GM18951 (cell line): Measurements from ENCODE around the gene RGS6.

Experiments
- POLR2A ChIP-seq: IDR thresholded peaks from 4 replicates; pipeline ENCODE4 v1.6.1; 2011; ENCODE audit warnings: mild to moderate bottlenecking; ENCODE audit not compliant: insufficient read length, insufficient read depth; ENCODE audit errors: extremely low read depth
- in situ Hi-C: fragments of 300-500 bp; cut with MboI; formaldehyde crosslinking; loops from one replicate; pipeline ENCODE4 v1.12.0; 2022; ENCODE audit warnings: low sequenced_read_pairs, mixed read lengths, inconsistent platforms; ENCODE audit not compliant: unreplicated experiment

RGS6 gene

DNA sequence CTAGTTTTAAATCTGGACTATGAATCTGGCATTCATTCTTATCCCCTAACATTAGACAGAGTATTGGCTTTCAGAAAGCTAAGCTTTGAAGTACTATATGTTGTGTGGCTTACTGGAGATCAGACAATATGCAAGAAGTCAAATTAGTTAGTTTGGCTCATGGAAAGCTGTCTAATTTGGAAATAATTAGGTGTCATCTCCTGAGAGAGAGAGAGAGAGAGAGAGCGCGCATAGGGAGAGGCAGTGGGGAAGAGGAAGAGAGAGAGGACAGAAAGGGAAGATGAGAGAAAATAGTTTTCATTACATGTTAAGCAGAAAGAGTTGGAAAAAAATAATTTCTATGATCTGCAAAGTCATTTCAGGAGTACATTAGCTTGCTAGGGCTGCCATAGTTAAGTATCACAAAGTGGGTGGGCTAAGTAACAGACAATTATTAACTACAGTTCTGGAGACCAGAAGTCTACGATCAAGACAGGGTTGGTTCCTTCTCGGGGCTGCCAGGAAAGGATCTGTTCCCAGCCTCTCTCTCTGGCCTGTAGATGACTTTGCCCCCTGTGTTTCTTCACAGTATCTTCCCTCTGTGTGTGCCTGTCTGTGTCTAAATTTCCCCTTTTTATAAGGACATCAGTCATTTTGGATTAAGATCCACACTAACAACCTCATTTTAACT, 404.2 kb downstream of the RGS6 start:
- no peak for TF ChIP-seq POLR2A
- in situ Hi-C loops: no loop called here

DNA sequence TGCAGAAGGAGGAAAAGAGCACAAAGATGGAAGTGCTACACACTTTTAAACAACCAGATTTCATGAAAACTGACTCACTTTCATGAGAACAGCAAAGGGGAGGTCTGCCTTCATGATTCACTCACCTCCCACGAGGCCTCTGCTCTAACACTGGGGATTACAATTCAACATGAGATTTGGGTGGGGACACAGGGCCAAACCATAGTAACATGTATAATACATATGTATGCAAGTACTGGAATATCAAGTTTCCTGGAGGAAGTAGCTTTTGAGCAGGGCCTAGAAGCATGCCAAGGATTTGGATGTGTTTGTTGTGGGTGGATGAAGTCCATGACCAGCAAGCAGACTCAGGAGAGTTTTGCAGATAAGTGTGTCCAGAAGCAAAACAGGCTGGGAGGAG, 409.0 kb downstream of the RGS6 start:
- in situ Hi-C loops: no loop called here
- TF ChIP-seq POLR2A: no peak

GRCh38 chr14:72341686-72342085, 409.5 kb downstream of the RGS6 start:
- in situ Hi-C loops: no loop called here
- TF ChIP-seq POLR2A: no peak

DNA sequence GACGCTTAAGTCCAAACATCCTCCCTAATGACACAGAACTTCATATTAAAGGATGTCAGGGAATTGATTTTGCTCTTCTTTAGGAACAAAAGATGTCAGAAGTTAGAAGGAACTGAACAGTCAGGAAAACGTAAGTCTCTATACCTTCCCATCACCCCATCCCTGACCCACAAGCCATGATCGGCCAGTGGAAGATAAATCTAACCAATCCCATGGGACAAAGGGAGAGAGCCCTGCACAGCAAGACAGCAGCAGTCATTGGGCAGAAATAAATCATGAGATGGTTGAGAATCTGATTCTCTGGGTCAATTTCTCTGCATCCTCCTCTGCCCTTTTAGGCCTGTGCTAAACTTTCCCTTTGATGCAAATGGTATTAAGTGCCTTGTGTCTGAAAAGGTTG, 414.9 kb downstream of the RGS6 start:
- in situ Hi-C loops: no loop called here
- no peak for TF ChIP-seq POLR2A

DNA sequence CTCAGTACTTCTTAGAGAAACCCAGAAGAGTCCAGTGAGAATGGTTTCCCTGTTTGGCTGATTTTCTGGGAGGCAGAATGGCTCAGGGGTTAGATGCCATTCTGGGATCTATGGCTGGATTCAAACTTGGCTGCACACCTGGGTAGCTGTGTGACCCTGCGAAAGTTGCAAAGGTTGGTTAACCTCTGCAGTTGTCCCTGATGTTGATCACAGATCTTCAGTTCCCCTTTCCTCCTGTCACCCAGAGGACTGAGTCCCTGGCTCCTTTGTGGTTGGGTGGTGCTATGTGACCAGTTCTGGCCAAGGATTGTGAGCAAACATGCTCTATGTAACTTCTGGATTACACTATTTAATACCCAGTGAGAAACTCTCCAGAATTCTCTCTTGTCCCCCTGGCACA, 418.0 kb downstream of the RGS6 start:
- TF ChIP-seq POLR2A: no peak

DNA sequence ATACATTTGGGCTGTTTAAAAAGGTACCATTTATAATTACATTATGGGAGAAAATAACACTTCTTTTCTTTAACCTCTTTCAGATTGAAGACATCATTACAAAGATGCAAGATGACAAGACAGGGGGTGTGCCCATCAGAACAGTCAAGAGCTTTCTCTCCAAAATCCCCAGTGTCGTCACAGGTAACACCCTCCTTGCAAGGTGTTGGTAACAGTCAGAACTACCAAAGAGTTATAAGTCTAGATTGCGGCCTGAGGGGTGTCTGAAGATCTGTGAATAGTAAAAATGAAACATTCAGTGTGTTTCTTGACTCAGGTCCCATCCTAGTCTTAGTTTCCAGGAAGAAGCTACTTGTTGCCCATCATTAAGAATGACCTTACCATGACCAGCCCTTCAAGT, 419.8 kb downstream of the RGS6 start:
- no peak for TF ChIP-seq POLR2A
- in situ Hi-C loops: no loop called here

More for the DNA sequence above, 418.0 kb downstream of the RGS6 start:
- in situ Hi-C loops: no loop called here

DNA sequence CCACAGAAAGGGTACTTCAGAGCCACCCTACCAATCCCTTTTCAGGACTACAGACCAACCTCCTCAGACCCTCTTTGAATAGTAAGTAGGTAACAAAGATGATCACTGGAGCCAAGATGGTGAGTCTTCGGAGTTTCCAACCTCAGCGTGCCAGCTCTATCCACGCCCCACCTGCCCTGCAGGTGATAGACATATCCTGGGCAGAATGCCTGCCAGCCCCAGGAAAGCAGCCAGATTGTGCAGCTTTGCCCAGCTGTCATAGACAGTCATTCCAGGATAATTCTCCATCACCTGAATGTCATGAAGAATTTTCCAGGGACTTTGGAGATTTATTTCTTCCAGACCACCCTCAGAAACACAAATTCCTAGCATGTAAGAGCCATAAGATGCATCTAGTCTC, 434.4 kb downstream of the RGS6 start:
- TF ChIP-seq POLR2A: no peak
- in situ Hi-C loops: no loop called here

DNA sequence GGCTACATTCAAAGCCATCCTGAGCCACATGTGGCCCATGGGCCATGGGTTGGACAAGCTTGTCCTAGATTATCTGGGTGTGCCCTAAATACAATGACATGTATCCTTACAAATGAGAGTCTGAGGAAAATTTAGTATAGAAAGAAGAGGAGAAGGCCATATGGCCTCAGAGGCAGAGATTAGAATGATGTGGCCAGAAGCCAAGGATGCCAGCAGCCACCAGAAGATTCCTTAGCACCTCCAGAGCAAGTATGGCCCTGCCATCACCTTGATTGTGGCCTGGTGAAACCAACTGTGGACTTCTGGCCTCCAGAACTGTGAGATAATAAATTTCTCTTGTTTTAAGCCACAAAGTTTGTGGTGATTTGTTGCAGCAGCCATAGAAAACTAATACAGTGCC, 436.9 kb downstream of the RGS6 start:
- in situ Hi-C loops: no loop called here
- no peak for TF ChIP-seq POLR2A

DNA sequence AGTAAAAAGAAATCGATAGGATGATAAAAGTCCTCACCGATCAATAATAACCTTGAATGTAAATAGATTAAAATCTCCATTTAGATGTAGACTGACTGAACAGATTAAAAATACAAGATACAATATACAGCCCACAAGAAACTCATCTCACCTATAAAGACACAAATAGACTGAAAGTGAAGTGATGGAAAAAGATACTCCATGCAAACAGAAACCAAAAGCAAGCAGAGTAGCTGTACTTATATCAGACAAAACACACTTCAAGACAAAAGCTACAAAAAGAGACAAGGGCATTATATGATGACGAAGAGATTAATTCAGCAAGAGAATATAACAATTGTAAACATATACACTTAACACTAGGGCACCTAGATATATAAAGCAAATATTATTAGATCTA, 444.8 kb downstream of the RGS6 start:
- in situ Hi-C loops: no loop called here
- no peak for TF ChIP-seq POLR2A

- in situ Hi-C loops: no loop called here
- no peak for TF ChIP-seq POLR2A
Observed at GRCh38 chr14:72380456-72380855, 448.2 kb downstream of the RGS6 start.

GRCh38 chr14:72383865-72384264, 451.6 kb downstream of the RGS6 start:
- TF ChIP-seq POLR2A: no peak
- in situ Hi-C loops: no loop called here

DNA sequence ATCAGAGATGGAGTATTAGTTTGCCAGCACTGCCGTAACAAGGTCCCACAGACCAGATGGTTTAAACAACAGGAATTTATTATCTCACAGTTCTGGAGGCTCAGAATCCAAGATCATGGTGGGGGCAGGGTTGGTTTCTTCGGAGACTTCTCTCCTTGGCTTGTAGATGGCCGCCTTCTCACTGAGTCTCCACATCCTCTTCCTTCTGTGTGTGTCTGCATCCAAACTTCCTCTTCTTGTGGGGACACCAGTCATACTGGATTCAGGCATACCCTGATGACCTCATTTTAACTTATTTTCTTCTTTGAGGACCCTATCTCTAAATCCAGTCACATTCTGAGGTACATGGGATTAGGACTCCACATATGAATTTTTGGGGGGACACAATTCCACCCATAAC, 455.5 kb downstream of the RGS6 start:
- TF ChIP-seq POLR2A: no peak
- in situ Hi-C loops: no loop called here

DNA sequence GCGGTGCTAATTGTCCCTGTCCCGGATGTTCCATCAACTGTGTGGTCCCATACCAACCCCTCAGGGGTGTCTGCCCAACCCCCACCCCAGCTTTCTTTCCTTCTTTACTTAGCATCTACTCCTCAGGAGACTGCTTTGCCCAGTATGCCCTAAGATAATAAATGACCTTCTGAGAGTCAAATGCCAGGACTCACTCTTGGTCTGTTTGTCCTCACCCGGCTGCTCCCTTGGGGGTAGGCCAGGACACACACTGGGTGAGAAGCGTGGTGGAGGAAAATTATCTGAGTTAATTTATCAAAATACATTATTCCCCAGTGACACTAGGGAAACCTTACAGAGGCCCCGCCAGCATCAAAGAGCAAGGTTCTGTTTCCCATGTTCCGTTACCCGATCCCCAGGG, 457.0 kb downstream of the RGS6 start:
- in situ Hi-C loops: no loop called here
- TF ChIP-seq POLR2A: no peak

DNA sequence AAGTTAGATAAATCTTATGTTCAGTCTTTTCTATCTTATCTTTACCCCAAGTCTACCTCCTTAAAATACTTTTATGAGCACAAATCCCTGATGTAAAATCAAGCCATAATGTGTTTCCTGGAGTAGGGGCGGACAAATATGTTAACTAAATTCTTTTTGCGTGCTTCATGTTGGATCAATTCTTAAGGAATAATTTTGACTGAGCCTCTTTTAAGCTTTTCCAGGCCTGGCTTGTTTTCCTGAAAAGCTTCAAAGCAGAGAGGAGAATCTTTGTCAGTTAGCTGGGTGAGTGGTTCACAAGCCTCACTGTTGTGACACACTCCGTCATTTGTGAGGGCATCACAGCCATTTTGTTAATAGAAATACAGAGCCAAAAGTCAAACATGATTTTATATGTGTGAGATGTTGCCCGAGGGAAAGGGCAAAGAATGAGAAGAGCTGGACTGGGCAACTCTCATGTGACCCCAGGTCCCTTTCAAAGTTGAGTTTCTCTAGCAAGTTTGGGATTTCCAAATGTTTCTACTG, 468.9 kb downstream of the RGS6 start:
- no peak for TF ChIP-seq POLR2A
- in situ Hi-C loops: no loop called here
